HG03342 (cell line): ENCODE measurements around the gene TXNL4B.
A peak's percentile ranks its signal among the peaks of the same experiment; 100 is the strongest.

Source experiments
- ATAC-seq: cut with Tn5 transposase; IDR thresholded peaks from one replicate; pipeline ENCODE4 v1.9.1; 2021; ENCODE audit warnings: mild to moderate bottlenecking, moderate library complexity; ENCODE audit not compliant: unreplicated experiment

The TXNL4B gene

GRCh38 chr16:72112906-72113615 is 19.6 kb upstream of the TXNL4B start:
- ATAC-seq, result no peak

- no peak for ATAC-seq
Measured at GRCh38 chr16:72112452-72112792, 19.0 kb upstream of the TXNL4B start.

- no peak for ATAC-seq
Measured at GRCh38 chr16:72111657-72112451, 18.4 kb upstream of the TXNL4B start.

GRCh38 chr16:72110662-72111615 is 17.5 kb upstream of the TXNL4B start:
- ATAC-seq, result no peak

- no peak for ATAC-seq
Measured at GRCh38 chr16:72109966-72110530, 16.6 kb upstream of the TXNL4B start.

- ATAC-seq, result no peak
Measured at GRCh38 chr16:72109300-72109699, 15.9 kb upstream of the TXNL4B start.

GRCh38 chr16:72108353-72109102 is 15.1 kb upstream of the TXNL4B start:
- no peak for ATAC-seq

GRCh38 chr16:72107371-72107770 is 14.0 kb upstream of the TXNL4B start:
- no peak for ATAC-seq

GRCh38 chr16:72105978-72106377 is 12.6 kb upstream of the TXNL4B start:
- ATAC-seq, result no peak

GRCh38 chr16:72104905-72105304 is 11.5 kb upstream of the TXNL4B start:
- ATAC-seq, result no peak

GRCh38 chr16:72101195-72101594 is 7.8 kb upstream of the TXNL4B start:
- no peak for ATAC-seq

GRCh38 chr16:72099377-72099818 is 6.0 kb upstream of the TXNL4B start:
- ATAC-seq, result peak; percentile 75

GRCh38 chr16:72098936-72099335 is 5.5 kb upstream of the TXNL4B start:
- ATAC-seq, result no peak

- ATAC-seq, result no peak
Measured at GRCh38 chr16:72094266-72094610, 818 bp upstream of the TXNL4B start.

- ATAC-seq, result no peak
Measured at GRCh38 chr16:72092832-72093447, 480 bp downstream of the TXNL4B start.

GRCh38 chr16:72091217-72091616 is 2.2 kb downstream of the TXNL4B start:
- no peak for ATAC-seq

GRCh38 chr16:72085002-72085401 is 8.4 kb downstream of the TXNL4B start:
- ATAC-seq, result no peak

GRCh38 chr16:72084445-72084844 is 9.0 kb downstream of the TXNL4B start:
- no peak for ATAC-seq

- no peak for ATAC-seq
Measured at GRCh38 chr16:72083778-72084404, 9.5 kb downstream of the TXNL4B start.
